ENCODE results near the gene POP5. TPM values are rescaled to one million over a fixed set of nuclear protein-coding genes. Genes with fewer than 3 reads are reported as not detected.
"Not testable (repeated sequence)": the region's sequence is repeated elsewhere in the genome, so short reads cannot be mapped to it uniquely, and the experiment has no call there.

POP5 gene
- total RNA-seq, 4 donors from 2014 or later = 27.9 to 72.0 (median 38.5) TPM

- Histone ChIP-seq H3K4me1 (peaks cover 26 to 32% of the 10 kb centered on the region in 2 donors), H3K4me3 (replicated peaks in 1 of 3) (no peak overlapping the region), H3K9me3 (no peaks in the 10 kb centered on the region), H3K27me3 (no peaks in the 10 kb centered on the region), H3K27ac (no peak overlapping the region), H3K36me3 (no peaks in the 10 kb centered on the region)
- intact Hi-C loops (cut with DNase I) = loop anchor here (5.0 kb wide), 1 partner anchor 35 kb away; the partner anchor contains the start of gene DYNLL1
- 78 to 80% methylated on average over 4 of the region's 4 CpGs for WGBS, 2 donors
- DNase-seq = no peak
- TF ChIP-seq POLR2A (IDR thresholded peaks at IDR 0.05) (no peak), CTCF (IDR thresholded peaks at IDR 0.05) (no peak)
Observed at GRCh38 chr12:120532701-120533238, 48.4 kb downstream of the POP5 start.

- not testable (repeated sequence) for H3K27me3 ChIP-seq; DNase-seq; H3K36me3 ChIP-seq; H3K9me3 ChIP-seq; H3K4me3 ChIP-seq (replicated peaks in 1 of 3)
- Histone ChIP-seq H3K27ac (peak overlapping the region in 1 of 3 donors; percentile 91), H3K4me1 (peaks cover 4 to 11% of the 10 kb centered on the region in 2 donors)
- intact Hi-C loops (cut with DNase I) = loop anchor here (5.0 kb wide), 1 partner anchor 33 kb away; the partner anchor contains the start of gene DYNLL1
Observed at GRCh38 chr12:120530418-120530761, 50.8 kb downstream of the POP5 start.

DNA sequence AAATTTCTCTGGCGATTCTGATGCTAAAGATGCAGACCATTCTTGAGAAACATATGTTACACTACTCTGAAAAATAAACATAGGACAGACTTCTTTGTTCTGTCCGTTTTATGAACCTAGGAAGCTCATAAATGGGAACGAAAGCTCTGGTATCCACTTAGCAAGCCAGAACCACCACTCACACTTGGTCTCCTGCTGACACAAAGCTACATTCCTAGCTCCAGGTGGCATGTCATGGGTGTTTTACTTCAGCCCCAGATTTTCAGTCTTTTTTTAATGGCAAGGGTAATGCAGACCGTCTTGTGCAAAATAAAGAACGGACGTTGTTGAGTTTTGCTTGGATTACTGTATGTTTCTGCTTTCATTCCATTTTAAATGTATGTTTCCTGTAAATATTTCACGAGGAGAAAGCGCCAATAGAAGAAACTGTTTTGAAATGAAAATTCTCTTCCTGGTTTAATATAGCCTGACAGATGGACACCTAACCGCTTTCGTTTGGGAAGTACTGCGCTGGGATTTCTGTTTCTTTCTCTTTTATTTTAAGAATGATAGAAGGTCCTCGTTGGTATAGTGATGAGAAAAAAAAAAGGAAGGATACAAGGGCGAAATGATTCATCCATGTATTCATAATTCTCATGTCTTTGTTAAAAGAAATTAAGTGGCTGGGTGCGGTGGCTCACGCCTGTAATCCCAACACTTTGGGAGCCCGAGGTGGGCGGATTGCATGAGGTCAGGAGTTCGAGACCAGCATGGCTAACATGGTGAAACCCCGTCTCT lies 51.4 kb downstream of the POP5 start:
- peak; percentile 61 to 63 for DNase-seq
- H3K4me3 ChIP-seq (replicated peaks in 1 of 3) = peak overlapping the region; percentile 47 to 96 (median 63)
- H3K4me1 ChIP-seq = peaks cover 4 to 11% of the 10 kb centered on the region in 2 donors
- peak overlapping the region; percentile 80 to 98 (median 91) for H3K27ac ChIP-seq
- H3K9me3 ChIP-seq = no peaks in the 10 kb centered on the region
- 29 to 30% methylated on average over 19 of the region's 19 CpGs for whole genome bisulfite sequencing, 2 donors
- intact Hi-C loops (cut with DNase I) = loop anchor here (5.0 kb wide), 1 partner anchor 33 kb away; the partner anchor contains the start of gene DYNLL1
- TF ChIP-seq POLR2A (IDR thresholded peaks at IDR 0.05) = peak in 1 of 2 donors; percentile 22
- TF ChIP-seq CTCF (IDR thresholded peaks at IDR 0.05) = peak in 1 of 6 experiments; percentile 5
- no peaks in the 10 kb centered on the region for H3K36me3 ChIP-seq
- H3K27me3 ChIP-seq = no peaks in the 10 kb centered on the region

DNA sequence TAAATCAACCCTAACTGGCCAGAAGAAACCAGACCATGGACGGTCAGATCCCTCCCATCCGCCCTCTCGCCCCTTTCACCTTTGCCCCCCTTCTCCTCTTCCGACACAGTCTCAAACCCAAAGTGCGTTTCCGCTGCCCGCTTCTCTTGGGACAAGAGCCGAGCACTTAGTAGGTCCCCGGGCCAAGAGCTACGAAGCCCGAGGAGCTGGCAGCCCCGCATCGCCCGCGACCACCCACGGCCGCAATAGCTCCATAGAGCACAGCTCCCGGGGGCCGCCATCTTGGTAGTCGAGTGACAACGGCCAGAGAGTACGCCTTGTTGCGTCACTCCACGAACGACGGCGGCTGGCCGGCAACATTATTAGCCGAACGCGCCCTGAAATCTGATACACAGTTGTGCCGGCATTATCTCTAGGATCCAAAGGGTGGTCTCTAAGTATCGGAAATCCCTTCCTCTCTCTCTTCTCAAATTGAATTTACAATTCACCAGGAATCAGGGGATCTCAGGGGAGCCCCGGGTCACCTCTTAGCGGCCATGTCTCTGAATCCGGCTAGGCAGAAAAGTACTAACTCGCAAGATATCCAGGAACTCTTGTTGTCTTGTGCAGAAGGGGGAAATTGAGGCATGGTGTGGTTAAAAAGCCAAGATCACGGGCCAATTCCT lies 52.2 kb downstream of the POP5 start, which contains the start of gene COQ5:
Gene COQ5, minus strand, starts transcription at position 298 of the 665 bp plus-strand sequence. Its CDS starts 17 bp downstream, at position 281.
- peak within 1 kb of the TSS; percentile 47 to 96 (median 63) for H3K4me3 ChIP-seq (replicated peaks in 1 of 3)
- H3K36me3 ChIP-seq = no peaks in the 10 kb centered on the region
- intact Hi-C loops (cut with DNase I) = no loop called here
- peak; percentile 89 to 91 for DNase-seq
- peaks cover 4 to 11% of the 10 kb centered on the region in 2 donors for H3K4me1 ChIP-seq
- peak within 1 kb of the TSS; percentile 80 to 98 (median 91) for H3K27ac ChIP-seq
- WGBS, 2 donors = 1% methylated on average over 31 to 38 of the region's 38 CpGs
- TF ChIP-seq CTCF (IDR thresholded peaks at IDR 0.05) (peak in 2 of 6 experiments; percentile 1 to 13), POLR2A (IDR thresholded peaks at IDR 0.05) (peak; percentile 9 to 76)
- H3K9me3 ChIP-seq = no peaks in the 10 kb centered on the region
- no peaks in the 10 kb centered on the region for H3K27me3 ChIP-seq

Other genes starting within 250 kb of the POP5 start
- 1 to 10 TPM in 1 of 4 donors, under 1 TPM in 1, not detected in 2; 0.33 to 1.6 TPM for gene MSI1, start 212.2 kb downstream of the POP5 start, total RNA-seq
- gene COX6A1, start 143.3 kb downstream of the POP5 start, total RNA-seq = 1,000 to 10,000 TPM in 1 of 4 donors, 100 to 1,000 TPM in 3; 511 to 1,033 (median 687) TPM
- gene TRIAP1, start 135.0 kb downstream of the POP5 start, total RNA-seq = 10 to 100 TPM in 2 of 4 donors, 1 to 10 TPM in 2; 8.1 to 15.2 (median 12.2) TPM
- gene GATC, start 135.0 kb downstream of the POP5 start, total RNA-seq = 10 to 100 TPM; 32.4 to 38.4 (median 36.6) TPM
- gene SRSF9, start 111.7 kb downstream of the POP5 start, total RNA-seq = 100 to 1,000 TPM in 1 of 4 donors, 10 to 100 TPM in 3; 64.5 to 107 (median 79.9) TPM
- 100 to 1,000 TPM; 128 to 265 (median 232) TPM for gene DYNLL1, start 85.3 kb downstream of the POP5 start, total RNA-seq
- 10 to 100 TPM; 17.9 to 33.3 (median 32.8) TPM for gene COQ5, start 52.2 kb downstream of the POP5 start, total RNA-seq
- gene RNF10, start 47.0 kb downstream of the POP5 start, total RNA-seq = 100 to 1,000 TPM in 3 of 4 donors, 10 to 100 TPM in 1; 62.5 to 159 (median 127) TPM
- 1 to 10 TPM in 1 of 4 donors, under 1 TPM in 1, not detected in 2; 0.33 to 1.4 TPM for gene CABP1, start 59.2 kb upstream of the POP5 start, total RNA-seq
- 100 to 1,000 TPM; 122 to 288 (median 187) TPM for gene MLEC, start 105.7 kb upstream of the POP5 start, total RNA-seq
- 10 to 100 TPM; 44.1 to 65.3 (median 61.6) TPM for gene UNC119B, start 129.1 kb upstream of the POP5 start, total RNA-seq
- gene ACADS, start 144.4 kb upstream of the POP5 start, total RNA-seq = 10 to 100 TPM; 40.8 to 85.9 (median 65.1) TPM

Data from thyroid gland (tissue), 4 donors.